ENCODE measurements around the gene DCLK2. TPM values are rescaled to one million over a fixed set of nuclear protein-coding genes. Genes with fewer than 3 reads are reported as not detected.

Gene DCLK2
- polyA plus RNA-seq, 1 of the 3 experiments (the other 2 are of a cell fraction) = 10.1 TPM

DNA sequence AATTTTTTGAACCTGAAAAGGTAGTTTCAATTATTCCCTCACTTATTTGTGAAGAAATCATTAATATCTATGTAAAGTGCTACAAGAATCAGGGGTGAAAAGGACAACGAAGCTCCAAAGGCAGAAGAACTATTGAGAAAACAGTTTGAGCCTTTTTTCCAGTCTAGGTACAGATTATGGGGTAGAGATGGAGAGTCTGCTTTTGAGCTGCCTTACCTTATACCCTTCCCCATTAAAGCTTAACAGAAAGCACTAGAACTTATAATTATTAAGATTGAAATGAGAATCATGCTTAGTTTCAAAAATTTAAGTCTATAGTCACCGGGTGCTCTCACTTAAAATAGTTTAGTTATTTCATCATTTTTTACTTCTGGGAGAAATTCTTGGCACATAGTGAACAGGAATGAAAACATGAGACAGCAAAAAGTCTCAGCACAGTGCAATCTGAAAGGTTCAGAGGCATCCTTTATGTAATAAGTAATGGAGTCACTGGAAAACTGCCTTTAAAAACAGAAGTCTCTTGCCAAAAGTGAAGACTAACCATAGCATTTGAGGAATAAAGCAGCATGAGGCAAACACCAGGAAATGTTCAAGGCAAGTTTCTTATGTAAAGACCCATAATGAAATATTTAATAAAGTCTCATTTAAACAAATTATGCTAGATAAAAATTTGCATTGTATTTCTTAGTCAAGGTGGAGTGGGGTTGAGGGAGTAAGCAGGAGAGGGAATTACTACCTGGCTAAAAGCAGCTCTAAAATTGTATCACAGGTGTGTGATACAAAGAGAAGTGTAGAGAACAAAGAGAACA is 5.1 kb upstream of the DCLK2 start (continued):
- TF ChIP-seq, protein P1, sequence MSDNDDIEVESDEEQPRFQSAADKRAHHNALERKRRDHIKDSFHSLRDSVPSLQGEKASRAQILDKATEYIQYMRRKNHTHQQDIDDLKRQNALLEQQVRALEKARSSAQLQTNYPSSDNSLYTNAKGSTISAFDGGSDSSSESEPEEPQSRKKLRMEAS (IDR thresholded peaks at IDR 0.05; ENCODE audit: low read depth) = peak; percentile 62; the same call in 1 of the 2 replicates
- 0 out of 2 replicates have a peak, but pooled peaks have one; percentile 44 for TF ChIP-seq FOXM1 (IDR thresholded peaks at IDR 0.05; ENCODE audit: low read depth)
- TF ChIP-seq TEAD4 (IDR thresholded peaks at IDR 0.05; ENCODE audit: borderline replicate concordance, insufficient read depth) = peak; percentile 91
- TF ChIP-seq NFIC (IDR thresholded peaks at IDR 0.05; ENCODE audit: borderline replicate concordance) = peak; percentile 98
- TF ChIP-seq SIN3A (IDR thresholded peaks at IDR 0.05; ENCODE audit: borderline replicate concordance, low read depth, low read length) = no peak
- peak; percentile 81 for TF ChIP-seq MEF2A (IDR thresholded peaks at IDR 0.05; ENCODE audit: borderline replicate concordance, low read depth)
- TF ChIP-seq, protein P2, sequence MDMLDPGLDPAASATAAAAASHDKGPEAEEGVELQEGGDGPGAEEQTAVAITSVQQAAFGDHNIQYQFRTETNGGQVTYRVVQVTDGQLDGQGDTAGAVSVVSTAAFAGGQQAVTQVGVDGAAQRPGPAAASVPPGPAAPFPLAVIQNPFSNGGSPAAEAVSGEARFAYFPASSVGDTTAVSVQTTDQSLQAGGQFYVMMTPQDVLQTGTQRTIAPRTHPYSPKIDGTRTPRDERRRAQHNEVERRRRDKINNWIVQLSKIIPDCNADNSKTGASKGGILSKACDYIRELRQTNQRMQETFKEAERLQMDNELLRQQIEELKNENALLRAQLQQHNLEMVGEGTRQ (IDR thresholded peaks at IDR 0.05; ENCODE audit: borderline replicate concordance, low read depth, low read length) = no peak
- TF ChIP-seq, protein P3, sequence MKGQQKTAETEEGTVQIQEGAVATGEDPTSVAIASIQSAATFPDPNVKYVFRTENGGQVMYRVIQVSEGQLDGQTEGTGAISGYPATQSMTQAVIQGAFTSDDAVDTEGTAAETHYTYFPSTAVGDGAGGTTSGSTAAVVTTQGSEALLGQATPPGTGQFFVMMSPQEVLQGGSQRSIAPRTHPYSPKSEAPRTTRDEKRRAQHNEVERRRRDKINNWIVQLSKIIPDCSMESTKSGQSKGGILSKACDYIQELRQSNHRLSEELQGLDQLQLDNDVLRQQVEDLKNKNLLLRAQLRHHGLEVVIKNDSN (IDR thresholded peaks at IDR 0.05; ENCODE audit: borderline replicate concordance, low read depth) = no peak
- no peak for TF ChIP-seq GABPA (IDR thresholded peaks at IDR 0.05; ENCODE audit: low read depth)
- TF ChIP-seq FOXJ3 (CRISPR knock-in tag; IDR thresholded peaks at IDR 0.05) = no peak
- TF ChIP-seq POLR2AphosphoS5 (IDR thresholded peaks at IDR 0.05; ENCODE audit: low read depth, low read length) = peak; percentile 56; the same call in 1 of the 2 replicates
- TF ChIP-seq, protein P4, sequence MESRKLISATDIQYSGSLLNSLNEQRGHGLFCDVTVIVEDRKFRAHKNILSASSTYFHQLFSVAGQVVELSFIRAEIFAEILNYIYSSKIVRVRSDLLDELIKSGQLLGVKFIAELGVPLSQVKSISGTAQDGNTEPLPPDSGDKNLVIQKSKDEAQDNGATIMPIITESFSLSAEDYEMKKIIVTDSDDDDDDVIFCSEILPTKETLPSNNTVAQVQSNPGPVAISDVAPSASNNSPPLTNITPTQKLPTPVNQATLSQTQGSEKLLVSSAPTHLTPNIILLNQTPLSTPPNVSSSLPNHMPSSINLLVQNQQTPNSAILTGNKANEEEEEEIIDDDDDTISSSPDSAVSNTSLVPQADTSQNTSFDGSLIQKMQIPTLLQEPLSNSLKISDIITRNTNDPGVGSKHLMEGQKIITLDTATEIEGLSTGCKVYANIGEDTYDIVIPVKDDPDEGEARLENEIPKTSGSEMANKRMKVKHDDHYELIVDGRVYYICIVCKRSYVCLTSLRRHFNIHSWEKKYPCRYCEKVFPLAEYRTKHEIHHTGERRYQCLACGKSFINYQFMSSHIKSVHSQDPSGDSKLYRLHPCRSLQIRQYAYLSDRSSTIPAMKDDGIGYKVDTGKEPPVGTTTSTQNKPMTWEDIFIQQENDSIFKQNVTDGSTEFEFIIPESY (IDR thresholded peaks at IDR 0.05; ENCODE audit: borderline replicate concordance, low read depth) = no peak
- no peak for TF ChIP-seq NRF1 (IDR thresholded peaks at IDR 0.05; ENCODE audit: low read depth, low read length)
- TF ChIP-seq CHD2 (IDR thresholded peaks at IDR 0.05; ENCODE audit: low read length, partially characterized antibody) = no peak
- peak in 1 of 2 experiments; percentile 87; a peak in 2 of 4 replicates for TF ChIP-seq EP300 (IDR thresholded peaks at IDR 0.05; ENCODE audit: borderline replicate concordance in 1 of 2, low read depth in 1 of 2, low read length in 1 of 2)
- TF ChIP-seq SMC3 (IDR thresholded peaks at IDR 0.05; ENCODE audit: low read depth, low read length) = no peak
- peak; percentile 61 for TF ChIP-seq FOSL2 (IDR thresholded peaks at IDR 0.05; ENCODE audit: borderline replicate concordance, low read depth)
- no peak for TF ChIP-seq RCOR1 (IDR thresholded peaks at IDR 0.05; ENCODE audit: low read length)
- TF ChIP-seq EZH2phosphoT487 (IDR thresholded peaks at IDR 0.05; ENCODE audit: borderline replicate concordance, low read depth) = no peak
- no peak for TF ChIP-seq MXI1 (IDR thresholded peaks at IDR 0.05; ENCODE audit: low read depth, low read length)
- no peak; the same call in 1 of the 2 replicates for TF ChIP-seq ELF1 (IDR thresholded peaks at IDR 0.05)
- TF ChIP-seq, protein P5, sequence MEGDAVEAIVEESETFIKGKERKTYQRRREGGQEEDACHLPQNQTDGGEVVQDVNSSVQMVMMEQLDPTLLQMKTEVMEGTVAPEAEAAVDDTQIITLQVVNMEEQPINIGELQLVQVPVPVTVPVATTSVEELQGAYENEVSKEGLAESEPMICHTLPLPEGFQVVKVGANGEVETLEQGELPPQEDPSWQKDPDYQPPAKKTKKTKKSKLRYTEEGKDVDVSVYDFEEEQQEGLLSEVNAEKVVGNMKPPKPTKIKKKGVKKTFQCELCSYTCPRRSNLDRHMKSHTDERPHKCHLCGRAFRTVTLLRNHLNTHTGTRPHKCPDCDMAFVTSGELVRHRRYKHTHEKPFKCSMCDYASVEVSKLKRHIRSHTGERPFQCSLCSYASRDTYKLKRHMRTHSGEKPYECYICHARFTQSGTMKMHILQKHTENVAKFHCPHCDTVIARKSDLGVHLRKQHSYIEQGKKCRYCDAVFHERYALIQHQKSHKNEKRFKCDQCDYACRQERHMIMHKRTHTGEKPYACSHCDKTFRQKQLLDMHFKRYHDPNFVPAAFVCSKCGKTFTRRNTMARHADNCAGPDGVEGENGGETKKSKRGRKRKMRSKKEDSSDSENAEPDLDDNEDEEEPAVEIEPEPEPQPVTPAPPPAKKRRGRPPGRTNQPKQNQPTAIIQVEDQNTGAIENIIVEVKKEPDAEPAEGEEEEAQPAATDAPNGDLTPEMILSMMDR (IDR thresholded peaks at IDR 0.05) = no peak

Measured in SK-N-SH (cell line).